Caco-2 (cell line): ENCODE results near the gene SLC18A2. TPM values are rescaled to one million over a fixed set of nuclear protein-coding genes. Genes with fewer than 3 reads are reported as not detected.

Experiments
- BruUV-seq: library from RNA; stranded (reverse); fragments of 400-500 nt; replicated peaks from 2 replicates; lab custom pipeline; 2021; lab: Mats Ljungman, UMichigan
- CTCF ChIA-PET: fragments of 300-600 bp; sonication (Branson Sonifier 250); formaldehyde crosslinking; loops from one replicate; lab custom pipeline; 2022; ENCODE audit warnings: antibody characterized with exemption; lab: Charles Lee
- POLR2A ChIA-PET: fragments of 300-600 bp; sonication (Branson Sonifier 250); formaldehyde crosslinking; loops from one replicate; lab custom pipeline; 2022; ENCODE audit warnings: antibody characterized with exemption; lab: Charles Lee
- DNase-seq, 2 experiments: peaks; one replicate each; pipeline versions ENCODE4 v3.0.0 to v3.0.0-alpha.2; 2020 to 2022
- H3K27me3 ChIP-seq: replicated peaks from 2 replicates; pipeline ENCODE4 v1.6.0; 2011; ENCODE audit warnings: low read length; ENCODE audit not compliant: control insufficient read depth, insufficient read depth
- H3K36me3 ChIP-seq: 2 replicates; pipeline ENCODE4 v1.5.1; 2011; ENCODE audit warnings: low read length; ENCODE audit not compliant: control insufficient read depth, insufficient read depth
- H3K4me1 ChIP-seq: fragments of 250-450 bp; sonication (Bioruptor Pico); 2 replicates; pipeline ENCODE4 v1.5.1; 2020; ENCODE audit warnings: mild to moderate bottlenecking
- H3K4me3 ChIP-seq: 2 replicates; pipeline ENCODE4 v1.5.1; 2011; ENCODE audit warnings: low read depth, mild to moderate bottlenecking, control low read depth, low read length
- H3K9me3 ChIP-seq: fragments of 250-450 bp; sonication (Bioruptor Pico); 2 replicates; pipeline ENCODE4 v1.5.1; 2020; ENCODE audit warnings: mild to moderate bottlenecking, moderate library complexity
- H3K27ac Mint-ChIP-seq: one replicate; pipeline ENCODE4 v1.8.0; 2022; ENCODE audit warnings: mixed read lengths; ENCODE audit not compliant: unreplicated experiment
- H3K27me3 Mint-ChIP-seq: one replicate; pipeline ENCODE4 v1.8.0; 2022; ENCODE audit warnings: mixed read lengths; ENCODE audit not compliant: insufficient read depth, unreplicated experiment
- H3K36me3 Mint-ChIP-seq: one replicate; pipeline ENCODE4 v1.8.0; 2022; ENCODE audit warnings: mild to moderate bottlenecking, mixed read lengths; ENCODE audit not compliant: insufficient read depth, unreplicated experiment
- H3K4me1 Mint-ChIP-seq: one replicate; pipeline ENCODE4 v1.8.0; 2022; ENCODE audit warnings: low read depth, mixed read lengths; ENCODE audit not compliant: unreplicated experiment
- H3K4me3 Mint-ChIP-seq: one replicate; pipeline ENCODE4 v1.8.0; 2022; ENCODE audit warnings: mild to moderate bottlenecking, moderate library complexity, mixed read lengths; ENCODE audit not compliant: unreplicated experiment
- H3K9me3 Mint-ChIP-seq: one replicate; pipeline ENCODE4 v1.8.0; 2022; ENCODE audit warnings: mixed read lengths; ENCODE audit not compliant: unreplicated experiment
- intact Hi-C: fragments of 100-400 bp; cut with micrococcal nuclease; formaldehyde crosslinking; loops from one replicate; pipeline ENCODE4 v1.10.0; 2022; ENCODE audit not compliant: unreplicated experiment
- total RNA-seq: library from RNA; stranded (reverse); gene quantifications from 2 replicates; pipeline ENCODE4 v1.2.3, GENCODE V29; 2022
- TF ChIP-seq, protein P1 (sequence below), 2 experiments: fragments of 200-600 bp in 1 of 2; IDR thresholded peaks; 1 replicate in 1 of 2; 2 replicates in 1 of 2; pipeline versions ENCODE4 v1.5.1 to v1.8.0; 2011 to 2022; ENCODE audit warnings: antibody characterized with exemption in 1 of 2, control low read depth in 1 of 2, inconsistent platforms in 1 of 2, low read depth in 1 of 2, low read length in 1 of 2, mild to moderate bottlenecking in 1 of 2, moderate library complexity in 1 of 2; ENCODE audit not compliant: insufficient read depth in 1 of 2, severe bottlenecking in 1 of 2, unreplicated experiment in 1 of 2

The SLC18A2 gene
- total RNA-seq, 1 experiment from 2014 or later = not detected

DNA sequence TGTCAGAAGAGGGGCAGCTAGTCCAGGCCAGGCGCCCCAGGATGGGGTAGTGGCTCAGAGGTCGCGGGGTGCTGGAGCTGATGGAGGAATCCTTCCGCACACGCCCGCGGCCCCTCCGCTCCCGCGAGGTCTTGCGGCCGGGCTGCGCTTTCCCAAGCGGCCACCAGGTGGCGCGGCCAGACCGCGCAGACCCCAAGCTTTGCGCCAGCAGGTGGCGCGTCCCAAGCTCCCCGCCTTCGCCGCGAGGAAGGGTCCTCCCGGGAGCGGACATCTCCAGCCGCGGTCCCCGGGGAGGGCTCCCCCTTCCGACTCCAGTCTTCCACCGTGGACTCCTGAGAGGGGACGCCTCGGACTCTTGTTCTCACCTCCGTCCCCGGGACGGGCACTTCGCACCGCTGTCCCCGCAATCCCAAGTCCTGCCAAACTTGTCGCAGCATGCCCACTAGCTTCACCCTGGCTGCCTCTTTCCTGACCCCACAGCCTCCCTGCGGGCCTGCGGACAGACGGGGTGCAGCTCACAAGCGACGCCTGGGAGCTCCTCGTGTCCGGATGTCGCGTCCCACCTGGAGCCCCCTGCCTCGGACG, 24.2 kb upstream of the SLC18A2 start:
- H3K9me3 ChIP-seq = peaks cover 10% of the 10 kb centered on the region; the same call in 1 of the 2 replicates
- Mint-ChIP-seq H3K9me3 (peaks cover 8% of the 10 kb centered on the region), H3K4me3 (peak overlapping the region; percentile 90), H3K27ac (no peak overlapping the region), H3K36me3 (no peaks in the 10 kb centered on the region), H3K4me1 (no peaks in the 10 kb centered on the region), H3K27me3 (peaks cover 13% of the 10 kb centered on the region)
- TF ChIP-seq, protein P1, sequence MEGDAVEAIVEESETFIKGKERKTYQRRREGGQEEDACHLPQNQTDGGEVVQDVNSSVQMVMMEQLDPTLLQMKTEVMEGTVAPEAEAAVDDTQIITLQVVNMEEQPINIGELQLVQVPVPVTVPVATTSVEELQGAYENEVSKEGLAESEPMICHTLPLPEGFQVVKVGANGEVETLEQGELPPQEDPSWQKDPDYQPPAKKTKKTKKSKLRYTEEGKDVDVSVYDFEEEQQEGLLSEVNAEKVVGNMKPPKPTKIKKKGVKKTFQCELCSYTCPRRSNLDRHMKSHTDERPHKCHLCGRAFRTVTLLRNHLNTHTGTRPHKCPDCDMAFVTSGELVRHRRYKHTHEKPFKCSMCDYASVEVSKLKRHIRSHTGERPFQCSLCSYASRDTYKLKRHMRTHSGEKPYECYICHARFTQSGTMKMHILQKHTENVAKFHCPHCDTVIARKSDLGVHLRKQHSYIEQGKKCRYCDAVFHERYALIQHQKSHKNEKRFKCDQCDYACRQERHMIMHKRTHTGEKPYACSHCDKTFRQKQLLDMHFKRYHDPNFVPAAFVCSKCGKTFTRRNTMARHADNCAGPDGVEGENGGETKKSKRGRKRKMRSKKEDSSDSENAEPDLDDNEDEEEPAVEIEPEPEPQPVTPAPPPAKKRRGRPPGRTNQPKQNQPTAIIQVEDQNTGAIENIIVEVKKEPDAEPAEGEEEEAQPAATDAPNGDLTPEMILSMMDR (IDR thresholded peaks at IDR 0.05; ENCODE audit: insufficient read depth in 1 of 2, low read depth in 1 of 2, low read length in 1 of 2, severe bottlenecking in 1 of 2, unreplicated experiment in 1 of 2) = peak; percentile 100
- peak overlapping the region; percentile 59 for H3K4me3 ChIP-seq
- intact Hi-C loops = loop anchor here (1.0 to 5.0 kb wide), 3 partner anchors 104 to 1026 kb away; no protein-coding TSS in a partner anchor
- peak; percentile 77 to 90 for DNase-seq
- H3K27me3 ChIP-seq = no peaks in the 10 kb centered on the region; the same call in 1 of the 2 replicates
- no TSS peak for BruUV-seq
- 0 out of 2 replicates have a peak, but pooled peaks cover 5% of the 10 kb centered on the region for H3K4me1 ChIP-seq
- no peaks in the 10 kb centered on the region for H3K36me3 ChIP-seq
- CTCF ChIA-PET = interaction anchor here (0.6 to 4.1 kb wide), 29 partner anchors 9 to 1338 kb away, joined by 3 to 69 read pairs (median 4); partner anchors contain the start of genes KCNK18 and SLC18A2
- POLR2A ChIA-PET = interaction anchor here (0.6 kb wide), 1 partner anchor 209 kb away, joined by 3 read pairs; no protein-coding TSS in a partner anchor

DNA sequence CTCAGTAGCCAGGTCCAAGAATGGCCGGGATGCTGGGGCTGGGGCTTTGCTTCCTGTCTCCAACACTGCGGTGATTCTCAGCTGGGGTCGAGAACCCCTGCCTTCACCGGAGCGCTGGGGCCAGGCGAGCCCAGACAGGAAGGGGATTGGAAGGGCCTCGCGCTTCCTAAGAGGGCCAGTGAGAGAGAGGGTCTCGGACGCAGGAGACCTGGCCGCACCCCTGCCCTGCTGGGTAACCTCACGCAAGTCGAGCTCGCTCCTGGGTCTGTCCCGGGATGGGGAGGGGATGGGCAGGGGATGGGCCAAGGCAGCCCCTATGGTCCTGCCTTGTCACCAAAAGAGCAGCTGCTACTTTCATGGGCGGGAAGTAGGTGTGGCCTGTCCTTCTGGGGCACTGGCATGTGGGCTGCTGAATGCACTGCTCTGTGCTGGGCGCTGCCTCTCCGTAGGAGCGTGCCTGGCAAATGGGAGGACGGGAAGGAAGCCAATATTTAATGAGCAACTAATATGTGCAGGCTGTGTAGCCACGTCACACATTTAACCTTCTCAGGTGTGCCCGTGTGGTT, 23.6 kb upstream of the SLC18A2 start:
- POLR2A ChIA-PET = no interaction called here
- TF ChIP-seq, protein P1 (IDR thresholded peaks at IDR 0.05; ENCODE audit: insufficient read depth in 1 of 2, low read depth in 1 of 2, low read length in 1 of 2, severe bottlenecking in 1 of 2, unreplicated experiment in 1 of 2) = no peak
- Mint-ChIP-seq H3K27me3 (peaks cover 11% of the 10 kb centered on the region), H3K36me3 (no peaks in the 10 kb centered on the region), H3K27ac (no peak overlapping the region), H3K4me3 (peak overlapping the region; percentile 90), H3K4me1 (no peaks in the 10 kb centered on the region), H3K9me3 (peaks cover 3% of the 10 kb centered on the region)
- Histone ChIP-seq H3K36me3 (no peaks in the 10 kb centered on the region), H3K27me3 (no peaks in the 10 kb centered on the region; the same call in 1 of the 2 replicates), H3K4me3 (peak overlapping the region; percentile 59), H3K4me1 (0 out of 2 replicates have a peak, but pooled peaks cover 5% of the 10 kb centered on the region), H3K9me3 (peaks cover 5% of the 10 kb centered on the region; the same call in 1 of the 2 replicates)
- CTCF ChIA-PET = interaction anchor here (0.6 to 4.1 kb wide), 24 partner anchors 9 to 430 kb away, joined by 3 to 69 read pairs (median 5); partner anchors contain the start of genes KCNK18 and SLC18A2
- no TSS peak for BruUV-seq
- peak in 1 of 2 experiments; percentile 48 for DNase-seq
- intact Hi-C loops = loop anchor here (1.0 to 5.0 kb wide), 3 partner anchors 103 to 1025 kb away; no protein-coding TSS in a partner anchor

DNA sequence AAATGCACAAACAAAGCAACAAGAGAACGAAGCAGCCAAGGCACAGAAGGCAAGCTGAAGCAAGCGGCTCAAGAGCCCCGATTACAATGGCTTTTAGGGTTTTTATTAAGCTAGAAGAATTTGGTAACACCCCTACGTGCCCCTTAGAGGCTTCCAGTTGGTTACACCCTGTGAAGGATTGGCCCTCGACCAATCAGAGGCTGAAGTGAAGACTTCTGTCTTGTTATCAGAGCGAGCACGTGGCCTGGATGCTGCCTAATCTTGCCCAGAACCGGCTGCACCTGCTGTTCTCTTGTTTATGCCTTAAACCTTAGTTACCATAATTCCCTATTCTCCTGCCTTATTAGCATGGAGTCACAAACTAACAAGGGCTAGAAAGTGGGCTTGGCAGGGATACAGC, 22.3 kb upstream of the SLC18A2 start:
- no peak for DNase-seq
- Histone ChIP-seq H3K9me3 (no peaks in the 10 kb centered on the region), H3K36me3 (no peaks in the 10 kb centered on the region), H3K4me3 (no peak overlapping the region), H3K4me1 (0 out of 2 replicates have a peak, but pooled peaks cover 5% of the 10 kb centered on the region), H3K27me3 (no peaks in the 10 kb centered on the region; the same call in 1 of the 2 replicates)
- no peaks in the 10 kb centered on the region for H3K9me3 Mint-ChIP-seq
- ChIA-PET POLR2A (no interaction called here), CTCF (interaction anchor here (4.1 kb wide), 1 partner anchor 101 kb away, joined by 69 read pairs; no protein-coding TSS in a partner anchor)
- H3K36me3 Mint-ChIP-seq = no peaks in the 10 kb centered on the region
- H3K27me3 Mint-ChIP-seq = peaks cover 11% of the 10 kb centered on the region
- intact Hi-C loops = loop anchor here (5.0 kb wide), 1 partner anchor 1024 kb away; no protein-coding TSS in a partner anchor
- TF ChIP-seq, protein P1 (IDR thresholded peaks at IDR 0.05; ENCODE audit: insufficient read depth in 1 of 2, low read depth in 1 of 2, low read length in 1 of 2, severe bottlenecking in 1 of 2, unreplicated experiment in 1 of 2) = no peak
- BruUV-seq = no TSS peak
- no peak overlapping the region for H3K4me3 Mint-ChIP-seq
- no peak overlapping the region for H3K27ac Mint-ChIP-seq
- H3K4me1 Mint-ChIP-seq = no peaks in the 10 kb centered on the region
